ENCODE measurements around the gene ASPM.

DNA sequence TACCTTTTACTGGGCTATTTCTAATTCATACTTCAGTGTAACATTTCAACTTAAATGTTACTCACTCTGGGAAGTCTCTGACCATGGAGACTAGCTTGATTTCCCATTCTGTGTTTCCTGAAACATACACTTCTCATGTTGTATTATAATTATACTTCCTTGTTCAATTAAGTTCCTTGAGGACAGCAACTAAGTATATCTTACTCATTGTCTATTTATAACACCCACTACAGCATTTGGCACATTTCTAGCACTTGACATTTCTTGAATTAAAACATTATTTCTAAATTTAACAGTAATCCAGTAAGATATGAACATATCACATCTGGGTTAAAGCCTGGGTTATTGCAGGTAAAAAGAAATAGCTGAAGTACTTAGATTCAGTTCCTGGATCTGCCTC, 47.0 kb downstream of the ASPM start:
- TF ChIP-seq, protein P1, sequence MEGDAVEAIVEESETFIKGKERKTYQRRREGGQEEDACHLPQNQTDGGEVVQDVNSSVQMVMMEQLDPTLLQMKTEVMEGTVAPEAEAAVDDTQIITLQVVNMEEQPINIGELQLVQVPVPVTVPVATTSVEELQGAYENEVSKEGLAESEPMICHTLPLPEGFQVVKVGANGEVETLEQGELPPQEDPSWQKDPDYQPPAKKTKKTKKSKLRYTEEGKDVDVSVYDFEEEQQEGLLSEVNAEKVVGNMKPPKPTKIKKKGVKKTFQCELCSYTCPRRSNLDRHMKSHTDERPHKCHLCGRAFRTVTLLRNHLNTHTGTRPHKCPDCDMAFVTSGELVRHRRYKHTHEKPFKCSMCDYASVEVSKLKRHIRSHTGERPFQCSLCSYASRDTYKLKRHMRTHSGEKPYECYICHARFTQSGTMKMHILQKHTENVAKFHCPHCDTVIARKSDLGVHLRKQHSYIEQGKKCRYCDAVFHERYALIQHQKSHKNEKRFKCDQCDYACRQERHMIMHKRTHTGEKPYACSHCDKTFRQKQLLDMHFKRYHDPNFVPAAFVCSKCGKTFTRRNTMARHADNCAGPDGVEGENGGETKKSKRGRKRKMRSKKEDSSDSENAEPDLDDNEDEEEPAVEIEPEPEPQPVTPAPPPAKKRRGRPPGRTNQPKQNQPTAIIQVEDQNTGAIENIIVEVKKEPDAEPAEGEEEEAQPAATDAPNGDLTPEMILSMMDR (IDR thresholded peaks at IDR 0.05), result no peak
- no peak for TF ChIP-seq POLR2A (IDR thresholded peaks at IDR 0.05)
